K562 (cell line): ENCODE results near the gene MYO1H. TPM values are rescaled to one million over a fixed set of nuclear protein-coding genes. Genes with fewer than 3 reads are reported as not detected.

ENCODE experiments used
- ARNT ChIP-seq, 2 experiments: fragments of 450-650 bp; IDR thresholded peaks; 2 replicates each; pipeline ENCODE4 v1.6.1; 2016; ENCODE audit warnings: mild to moderate bottlenecking in 1 of 2
- CAMTA2 ChIP-seq: fragments of 250-450 bp; sonication (Bioruptor Pico); conservative IDR thresholded peaks from 2 replicates; pipeline ENCODE4 v1.5.1; 2022
- FOXP4 ChIP-seq: sonication (generic); formaldehyde crosslinking; IDR thresholded peaks from 2 replicates; pipeline ENCODE4 v1.8.0; 2022; ENCODE audit warnings: mild to moderate bottlenecking, missing genetic modification reagents, borderline replicate concordance
- HLTF ChIP-seq: fragments of 450-650 bp; IDR thresholded peaks from 2 replicates; pipeline ENCODE4 v1.6.1; 2016
- MNT ChIP-seq, 2 experiments: fragments of 450-650 bp; conservative IDR thresholded peaks; 2 replicates each; pipeline ENCODE4 v1.6.1; 2017; ENCODE audit warnings: mild to moderate bottlenecking in 2 of 2, moderate library complexity in 2 of 2
- MTA1 ChIP-seq: fragments of 450-650 bp; IDR thresholded peaks from 2 replicates; pipeline ENCODE4 v1.6.1; 2017; ENCODE audit warnings: borderline replicate concordance
- MTA3 ChIP-seq: fragments of 450-650 bp; formaldehyde crosslinking; IDR thresholded peaks from 2 replicates; pipeline ENCODE4 v1.6.1; 2017; ENCODE audit warnings: mild to moderate bottlenecking, borderline replicate concordance
- NBN ChIP-seq: fragments of 450-650 bp; IDR thresholded peaks from 2 replicates; pipeline ENCODE4 v1.6.1; 2016; ENCODE audit warnings: low read depth, mild to moderate bottlenecking
- NCOA1 ChIP-seq: fragments of 450-650 bp; IDR thresholded peaks from 2 replicates; pipeline ENCODE4 v1.6.1; 2016; ENCODE audit warnings: low read depth
- NRF1 ChIP-seq, 2 experiments: fragments of 450-650 bp; IDR thresholded peaks in 1 of 2; conservative IDR thresholded peaks in 1 of 2; 2 replicates each; pipeline ENCODE4 v1.6.1; 2014; ENCODE audit warnings: mild to moderate bottlenecking in 2 of 2
- OTX1 ChIP-seq: fragments of 450-650 bp; formaldehyde crosslinking; IDR thresholded peaks from 2 replicates; pipeline ENCODE4 v1.4.0; 2022; ENCODE audit warnings: mild to moderate bottlenecking
- RBFOX2 ChIP-seq: fragments of 200-400 bp; formaldehyde crosslinking; IDR thresholded peaks from 2 replicates; pipeline ENCODE4 v1.6.1; 2017; ENCODE audit warnings: low read depth, mild to moderate bottlenecking, low read length, moderate library complexity
- XRCC3 ChIP-seq: fragments of 450-650 bp; IDR thresholded peaks from 2 replicates; pipeline ENCODE4 v1.6.1; 2017; ENCODE audit warnings: mild to moderate bottlenecking, moderate library complexity
- ZBTB7A ChIP-seq: IDR thresholded peaks from 2 replicates; pipeline ENCODE4 v1.6.1; 2011; ENCODE audit warnings: low read depth, mild to moderate bottlenecking, low read length, moderate library complexity, borderline replicate concordance; ENCODE audit not compliant: control insufficient read depth
- ZC3H8 ChIP-seq: fragments of 450-650 bp; IDR thresholded peaks from 2 replicates; pipeline ENCODE4 v1.6.1; 2017
- ZHX1 ChIP-seq: fragments of 150-350 bp; conservative IDR thresholded peaks from 2 replicates; pipeline ENCODE4 v1.6.1; 2014; ENCODE audit warnings: low read length
- ZNF280B ChIP-seq: fragments of 250-450 bp; sonication (Bioruptor Pico); IDR thresholded peaks from 2 replicates; pipeline ENCODE4 v1.5.1; 2021; ENCODE audit warnings: mild to moderate bottlenecking
- ZNF408 ChIP-seq: fragments of 250-450 bp; sonication (Bioruptor Pico); IDR thresholded peaks from 2 replicates; pipeline ENCODE4 v1.4.0; 2020; ENCODE audit warnings: low read depth, mild to moderate bottlenecking, moderate library complexity
- ZNF717 ChIP-seq: fragments of 250-450 bp; sonication (Bioruptor Pico); IDR thresholded peaks from 2 replicates; pipeline ENCODE4 v1.5.0; 2021
- polyA plus RNA-seq, 8 experiments: library from polyadenylated mRNA; depleted of rRNA in 4 of 8; stranded (reverse) in 5 of 8; unstranded in 3 of 8; fragments of >200 nt; fragmentation: Nextera tagmentation in 2 of 8; fragmentation: Illumina TruSeq in 1 of 8; extraction: Ambion mirVana in 2 of 8; extraction: Trizol in 1 of 8; gene quantifications; 2 replicates each; pipeline versions ENCODE4 v1.2.1 to v1.2.3, GENCODE V29; 2011 to 2014; ENCODE audit warnings: inconsistent platforms in 1 of 8, missing spikeins in 1 of 8
- total RNA-seq, 7 experiments: library from RNA; depleted of rRNA in 6 of 7; stranded (reverse); fragments of >200 nt in 6 of 7; fragmentation: Illumina TruSeq in 2 of 7; extraction: Trizol in 2 of 7; gene quantifications; 2 replicates each; pipeline versions ENCODE4 v1.2.1 to v1.2.3, GENCODE V29; 2011 to 2021; ENCODE audit warnings: low replicate concordance in 1 of 7
- TF ChIP-seq, protein P1 (sequence below): fragments of 450-650 bp; formaldehyde crosslinking; IDR thresholded peaks from 2 replicates; pipeline ENCODE4 v1.4.0; 2022; ENCODE audit warnings: mild to moderate bottlenecking, moderate library complexity

The MYO1H gene
- total and polyA plus RNA-seq, 9 of the 15 experiments (the other 6 are each of a cell fraction or from before 2014, with no cell fraction given), result not detected

DNA sequence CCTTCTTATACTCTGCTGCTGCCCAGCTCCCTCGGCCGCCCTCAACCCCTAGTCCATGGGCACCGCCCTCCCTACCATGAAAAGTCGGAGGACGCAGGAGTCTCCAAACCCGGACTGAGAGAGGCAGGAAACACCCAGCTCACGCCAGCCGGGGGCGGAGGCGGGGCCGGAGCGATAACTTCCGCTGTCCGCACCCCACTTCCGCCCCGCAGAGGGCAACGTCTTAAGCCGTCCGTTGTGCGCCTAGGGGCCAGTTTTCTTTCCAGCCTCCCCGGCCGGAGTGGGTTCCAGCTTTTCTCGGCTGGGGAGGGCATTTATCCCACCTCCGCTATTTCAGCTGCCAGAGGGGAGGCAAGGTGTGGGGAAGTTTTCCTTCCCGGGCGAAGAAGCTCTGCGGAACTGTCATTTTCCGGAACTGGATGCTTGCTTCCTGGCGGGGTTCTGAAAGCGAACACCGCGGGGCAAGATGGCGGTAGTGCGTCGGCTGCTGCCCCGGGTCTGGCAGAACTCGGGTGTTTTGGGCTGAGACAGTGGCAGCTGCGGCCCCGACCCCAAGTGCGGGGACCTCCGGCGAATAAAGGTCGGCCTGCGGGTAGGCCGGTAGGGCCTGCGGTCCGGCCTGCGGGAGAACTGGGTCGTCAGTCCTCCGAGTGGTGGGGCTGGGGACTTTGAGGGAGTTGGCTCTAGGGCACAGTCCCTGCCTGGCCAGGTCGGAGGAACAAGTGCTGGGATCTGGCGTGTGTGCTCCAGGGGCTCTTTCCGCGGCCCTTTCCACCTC lies 129.7 kb downstream of the MYO1H start, which contains the start of the genes KCTD10 and UBE3B (continued):
- TF ChIP-seq MTA1, result 0 out of 2 replicates have a peak, but pooled peaks have one; percentile 33
- TF ChIP-seq ZC3H8, result 0 out of 2 replicates have a peak, but pooled peaks have one; percentile 77
- no peak for TF ChIP-seq ZNF408 (CRISPR knock-in tag)
- no peak for TF ChIP-seq ZBTB7A
- no peak for TF ChIP-seq ZNF280B (CRISPR knock-in tag)
- peak; percentile 67; the same call in 1 of the 2 replicates for TF ChIP-seq NBN
- TF ChIP-seq ZHX1, result no peak
- TF ChIP-seq NRF1 (conservative IDR thresholded peaks at IDR 0.05 in 1 of 2, IDR thresholded peaks at IDR 0.05 in 1 of 2), result peak in 1 of 2 experiments; percentile 37; a peak in 2 of 4 replicates
- TF ChIP-seq HLTF, result peak; percentile 89
- TF ChIP-seq XRCC3, result no peak
- peak; percentile 74 to 90; a peak in 3 of 4 replicates for TF ChIP-seq MNT (conservative IDR thresholded peaks at IDR 0.05)
- TF ChIP-seq, protein P1, sequence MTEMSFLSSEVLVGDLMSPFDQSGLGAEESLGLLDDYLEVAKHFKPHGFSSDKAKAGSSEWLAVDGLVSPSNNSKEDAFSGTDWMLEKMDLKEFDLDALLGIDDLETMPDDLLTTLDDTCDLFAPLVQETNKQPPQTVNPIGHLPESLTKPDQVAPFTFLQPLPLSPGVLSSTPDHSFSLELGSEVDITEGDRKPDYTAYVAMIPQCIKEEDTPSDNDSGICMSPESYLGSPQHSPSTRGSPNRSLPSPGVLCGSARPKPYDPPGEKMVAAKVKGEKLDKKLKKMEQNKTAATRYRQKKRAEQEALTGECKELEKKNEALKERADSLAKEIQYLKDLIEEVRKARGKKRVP (CRISPR knock-in tag), result no peak; the same call in 1 of the 2 replicates
- TF ChIP-seq MTA3, result peak; percentile 85; the same call in 1 of the 2 replicates
- peak; percentile 70 to 94; a peak in 3 of 4 replicates for TF ChIP-seq ARNT (IDR thresholded peaks at IDR 0.05)
- no peak for TF ChIP-seq FOXP4
- TF ChIP-seq CAMTA2 (CRISPR knock-in tag), result no peak
- TF ChIP-seq NCOA1, result peak; percentile 100
- peak; percentile 76; the same call in 1 of the 2 replicates for TF ChIP-seq OTX1
- peak; percentile 86 for TF ChIP-seq RBFOX2
- TF ChIP-seq ZNF717 (CRISPR knock-in tag), result no peak
